ENCODE measurements around the gene C18orf63. TPM values are rescaled to one million over a fixed set of nuclear protein-coding genes. Genes with fewer than 3 reads are reported as not detected.

C18orf63 gene
- total RNA-seq, 1 experiment from 2014 or later, result not detected

- TF ChIP-seq FOSL1 (IDR thresholded peaks at IDR 0.05; ENCODE audit: low read depth) (no peak), EZH2 (IDR thresholded peaks at IDR 0.05) (no peak), CTCF (IDR thresholded peaks at IDR 0.05 in 2 of 3, conservative IDR thresholded peaks at IDR 0.05 in 1 of 3; ENCODE audit: borderline replicate concordance in 1 of 3, insufficient read depth in 1 of 3, low read depth in 2 of 3, low read length in 2 of 3) (no peak), RAD21 (IDR thresholded peaks at IDR 0.05; ENCODE audit: low read depth) (no peak), ZNF274 (IDR thresholded peaks at IDR 0.05; ENCODE audit: low read depth, low read length) (no peak), JUND (IDR thresholded peaks at IDR 0.05) (no peak), POLR2A (IDR thresholded peaks at IDR 0.05; ENCODE audit: borderline replicate concordance, extremely low read depth, insufficient read depth, insufficient read length) (no peak), SP1 (IDR thresholded peaks at IDR 0.05; ENCODE audit: low read depth) (no peak), CEBPB (IDR thresholded peaks at IDR 0.05; ENCODE audit: low read depth) (no peak), SRF (IDR thresholded peaks at IDR 0.05; ENCODE audit: low read depth) (no peak), POLR2AphosphoS5 (IDR thresholded peaks at IDR 0.05; ENCODE audit: low read depth, low read length) (no peak)
- TF ChIP-seq, protein P1, sequence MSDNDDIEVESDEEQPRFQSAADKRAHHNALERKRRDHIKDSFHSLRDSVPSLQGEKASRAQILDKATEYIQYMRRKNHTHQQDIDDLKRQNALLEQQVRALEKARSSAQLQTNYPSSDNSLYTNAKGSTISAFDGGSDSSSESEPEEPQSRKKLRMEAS (IDR thresholded peaks at IDR 0.05), result no peak
- TF ChIP-seq, protein P2, sequence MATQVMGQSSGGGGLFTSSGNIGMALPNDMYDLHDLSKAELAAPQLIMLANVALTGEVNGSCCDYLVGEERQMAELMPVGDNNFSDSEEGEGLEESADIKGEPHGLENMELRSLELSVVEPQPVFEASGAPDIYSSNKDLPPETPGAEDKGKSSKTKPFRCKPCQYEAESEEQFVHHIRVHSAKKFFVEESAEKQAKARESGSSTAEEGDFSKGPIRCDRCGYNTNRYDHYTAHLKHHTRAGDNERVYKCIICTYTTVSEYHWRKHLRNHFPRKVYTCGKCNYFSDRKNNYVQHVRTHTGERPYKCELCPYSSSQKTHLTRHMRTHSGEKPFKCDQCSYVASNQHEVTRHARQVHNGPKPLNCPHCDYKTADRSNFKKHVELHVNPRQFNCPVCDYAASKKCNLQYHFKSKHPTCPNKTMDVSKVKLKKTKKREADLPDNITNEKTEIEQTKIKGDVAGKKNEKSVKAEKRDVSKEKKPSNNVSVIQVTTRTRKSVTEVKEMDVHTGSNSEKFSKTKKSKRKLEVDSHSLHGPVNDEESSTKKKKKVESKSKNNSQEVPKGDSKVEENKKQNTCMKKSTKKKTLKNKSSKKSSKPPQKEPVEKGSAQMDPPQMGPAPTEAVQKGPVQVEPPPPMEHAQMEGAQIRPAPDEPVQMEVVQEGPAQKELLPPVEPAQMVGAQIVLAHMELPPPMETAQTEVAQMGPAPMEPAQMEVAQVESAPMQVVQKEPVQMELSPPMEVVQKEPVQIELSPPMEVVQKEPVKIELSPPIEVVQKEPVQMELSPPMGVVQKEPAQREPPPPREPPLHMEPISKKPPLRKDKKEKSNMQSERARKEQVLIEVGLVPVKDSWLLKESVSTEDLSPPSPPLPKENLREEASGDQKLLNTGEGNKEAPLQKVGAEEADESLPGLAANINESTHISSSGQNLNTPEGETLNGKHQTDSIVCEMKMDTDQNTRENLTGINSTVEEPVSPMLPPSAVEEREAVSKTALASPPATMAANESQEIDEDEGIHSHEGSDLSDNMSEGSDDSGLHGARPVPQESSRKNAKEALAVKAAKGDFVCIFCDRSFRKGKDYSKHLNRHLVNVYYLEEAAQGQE (IDR thresholded peaks at IDR 0.05; ENCODE audit: low read depth), result no peak
- TF ChIP-seq, protein P3, sequence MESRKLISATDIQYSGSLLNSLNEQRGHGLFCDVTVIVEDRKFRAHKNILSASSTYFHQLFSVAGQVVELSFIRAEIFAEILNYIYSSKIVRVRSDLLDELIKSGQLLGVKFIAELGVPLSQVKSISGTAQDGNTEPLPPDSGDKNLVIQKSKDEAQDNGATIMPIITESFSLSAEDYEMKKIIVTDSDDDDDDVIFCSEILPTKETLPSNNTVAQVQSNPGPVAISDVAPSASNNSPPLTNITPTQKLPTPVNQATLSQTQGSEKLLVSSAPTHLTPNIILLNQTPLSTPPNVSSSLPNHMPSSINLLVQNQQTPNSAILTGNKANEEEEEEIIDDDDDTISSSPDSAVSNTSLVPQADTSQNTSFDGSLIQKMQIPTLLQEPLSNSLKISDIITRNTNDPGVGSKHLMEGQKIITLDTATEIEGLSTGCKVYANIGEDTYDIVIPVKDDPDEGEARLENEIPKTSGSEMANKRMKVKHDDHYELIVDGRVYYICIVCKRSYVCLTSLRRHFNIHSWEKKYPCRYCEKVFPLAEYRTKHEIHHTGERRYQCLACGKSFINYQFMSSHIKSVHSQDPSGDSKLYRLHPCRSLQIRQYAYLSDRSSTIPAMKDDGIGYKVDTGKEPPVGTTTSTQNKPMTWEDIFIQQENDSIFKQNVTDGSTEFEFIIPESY (IDR thresholded peaks at IDR 0.05; ENCODE audit: extremely low read depth, insufficient replicate concordance, low read length), result no peak
- no peak overlapping the region for H3K4me2 ChIP-seq (ENCODE audit: low read length)
- H3K9ac ChIP-seq (ENCODE audit: low read length), result no peak overlapping the region
- no TSS peak for BruUV-seq (replicated peaks)
- ChIA-PET RAD21 (ENCODE audit: low non-redundant PET in 1 of 2, low total read pairs in 2 of 2, uncharacterized antibody in 2 of 2, unreplicated experiment in 2 of 2) (no interaction called here), POLR2A (no interaction called here), CTCF (no interaction called here)
- no peaks in the 10 kb centered on the region for H3K79me2 ChIP-seq (ENCODE audit: insufficient read depth, low read length)
- H3K4me3 ChIP-seq (replicated peaks in 1 of 2; ENCODE audit: low read depth in 1 of 2, low read length in 2 of 2), result no peak overlapping the region
- H4K20me1 ChIP-seq (ENCODE audit: insufficient read depth), result no peaks in the 10 kb centered on the region
- H3K9me2 ChIP-seq (ENCODE audit: insufficient read depth), result no peaks in the 10 kb centered on the region; the same call in 1 of the 2 replicates
- no peak overlapping the region for H3K27ac ChIP-seq (ENCODE audit: low read depth, low read length)
- no peaks in the 10 kb centered on the region for H3K4me1 ChIP-seq (ENCODE audit: control insufficient read depth in 1 of 2, insufficient read depth in 2 of 2, low read length in 2 of 2)
- DNase-seq (ENCODE audit: low read depth, low spot score), result no peak
- H3K9me3 ChIP-seq (ENCODE audit: control insufficient read depth in 1 of 2, insufficient read depth in 1 of 2, low read depth in 1 of 2, low read length in 2 of 2), result no peaks in the 10 kb centered on the region
- no peak overlapping the region for H2AFZ ChIP-seq (ENCODE audit: low read depth, low read length, poor library complexity, severe bottlenecking)
- H3K27me3 ChIP-seq (ENCODE audit: insufficient read depth, low read length), result peaks cover 9% of the 10 kb centered on the region
- intact Hi-C loops (cut with micrococcal nuclease), result no loop called here
- ATAC-seq, result no peak
- no peaks in the 10 kb centered on the region for H3K36me3 ChIP-seq (ENCODE audit: control insufficient read depth in 1 of 2, insufficient read depth in 2 of 2, low read length in 2 of 2)
These were observed 45.4 kb downstream of the C18orf63 start for GRCh38 chr18:74360852-74361655.

All from HCT116 (cell line).